ENCODE measurements around the gene KRTAP10-2.
"Not testable (repeated sequence)": the region's sequence is repeated elsewhere in the genome, so short reads cannot be mapped to it uniquely, and the experiment has no call there.

The KRTAP10-2 gene

GRCh38 chr21:44582055-44582454 is 30.8 kb upstream of the KRTAP10-2 start:
- no peak for DNase-seq

GRCh38 chr21:44581158-44581557 is 29.9 kb upstream of the KRTAP10-2 start:
- no peak for DNase-seq

GRCh38 chr21:44580231-44580821 is 29.0 kb upstream of the KRTAP10-2 start, which contains the start of gene KRTAP10-5:
KRTAP10-5 (minus strand) TSS chr21:44580604; CDS start chr21:44580578, 26 bp downstream.
- not testable (repeated sequence) for DNase-seq

- DNase-seq: no peak
These were observed 28.5 kb upstream of the KRTAP10-2 start for GRCh38 chr21:44579833-44580144.

GRCh38 chr21:44579056-44579832 is 27.9 kb upstream of the KRTAP10-2 start:
- DNase-seq: no peak

- DNase-seq: no peak
These were observed 27.2 kb upstream of the KRTAP10-2 start for GRCh38 chr21:44578371-44579055.

GRCh38 chr21:44576025-44576420 is 24.7 kb upstream of the KRTAP10-2 start:
- DNase-seq: no peak

- no peak for DNase-seq
These were observed 24.2 kb upstream of the KRTAP10-2 start for GRCh38 chr21:44575307-44576024.

GRCh38 chr21:44574457-44575306 is 23.4 kb upstream of the KRTAP10-2 start:
- no peak for DNase-seq

GRCh38 chr21:44573630-44574456 is 22.5 kb upstream of the KRTAP10-2 start, which contains the start of gene KRTAP10-4:
KRTAP10-4 (plus strand) TSS chr21:44573729; CDS start chr21:44573759, 30 bp downstream.
- not testable (repeated sequence) for DNase-seq

GRCh38 chr21:44572959-44573583 is 21.8 kb upstream of the KRTAP10-2 start:
- no peak for DNase-seq

- DNase-seq: no peak
These were observed 20.8 kb upstream of the KRTAP10-2 start for GRCh38 chr21:44571844-44572782.

GRCh38 chr21:44571296-44571695 is 20.0 kb upstream of the KRTAP10-2 start:
- no peak for DNase-seq

- DNase-seq: no peak
These were observed 18.7 kb upstream of the KRTAP10-2 start for GRCh38 chr21:44569861-44570517.

GRCh38 chr21:44568667-44569556 is 17.6 kb upstream of the KRTAP10-2 start:
- no peak for DNase-seq

GRCh38 chr21:44568261-44568660 is 17.0 kb upstream of the KRTAP10-2 start:
- no peak for DNase-seq

- DNase-seq: no peak
These were observed 16.3 kb upstream of the KRTAP10-2 start for GRCh38 chr21:44567481-44568171.

Data from MV-4-11 (cell line).